IMR-90 (cell line): ENCODE results near the gene ELOVL2.

Source experiments
- CEBPB ChIP-seq: IDR thresholded peaks from 2 replicates; pipeline ENCODE4 v1.6.1; 2012; ENCODE audit warnings: low read depth, low read length, improper control_type of control experiment
- MAFK ChIP-seq: IDR thresholded peaks from 2 replicates; pipeline ENCODE4 v1.6.1; 2012; ENCODE audit warnings: low read depth, low read length, improper control_type of control experiment
- MAZ ChIP-seq: IDR thresholded peaks from 2 replicates; pipeline ENCODE4 v1.6.1; 2012; ENCODE audit warnings: low read depth, mild to moderate bottlenecking, low read length, improper control_type of control experiment, moderate library complexity, borderline replicate concordance
- MXI1 ChIP-seq: IDR thresholded peaks from 2 replicates; pipeline ENCODE4 v1.6.1; 2012; ENCODE audit warnings: low read depth, mild to moderate bottlenecking, low read length, moderate library complexity, borderline replicate concordance
- NFE2L2 ChIP-seq: fragments of 150-350 bp; IDR thresholded peaks from 2 replicates; pipeline ENCODE4 v1.6.1; 2016; ENCODE audit warnings: low read depth, mild to moderate bottlenecking, low read length
- POLR2A ChIP-seq: IDR thresholded peaks from 2 replicates; pipeline ENCODE4 v1.6.1; 2012; ENCODE audit warnings: mild to moderate bottlenecking, low read depth, low read length
- RAD21 ChIP-seq: IDR thresholded peaks from 2 replicates; pipeline ENCODE4 v1.6.1; 2012; ENCODE audit warnings: low read length, improper control_type of control experiment
- RCOR1 ChIP-seq: IDR thresholded peaks from 2 replicates; pipeline ENCODE4 v1.6.1; 2012; ENCODE audit warnings: mild to moderate bottlenecking, low read length, improper control_type of control experiment; ENCODE audit not compliant: insufficient replicate concordance
- RFX5 ChIP-seq: IDR thresholded peaks from 2 replicates; pipeline ENCODE4 v1.8.0; 2012; ENCODE audit warnings: low read depth, mild to moderate bottlenecking, low read length, moderate library complexity
- TF ChIP-seq, protein P1 (sequence below): conservative IDR thresholded peaks from 2 replicates; pipeline ENCODE4 v1.5.1; 2012; ENCODE audit warnings: mild to moderate bottlenecking, low read depth, low read length, improper control_type of control experiment
- TF ChIP-seq, protein P2 (sequence below): fragments of 150-350 bp; IDR thresholded peaks from 2 replicates; pipeline ENCODE4 v1.6.1; 2016; ENCODE audit warnings: low read depth, mild to moderate bottlenecking, low read length, moderate library complexity, borderline replicate concordance
- TF ChIP-seq, protein P3 (sequence below): fragments of 150-350 bp; IDR thresholded peaks from 2 replicates; pipeline ENCODE4 v1.6.1; 2017; ENCODE audit warnings: mild to moderate bottlenecking, antibody characterized with exemption, low read length, low read depth

DNA sequence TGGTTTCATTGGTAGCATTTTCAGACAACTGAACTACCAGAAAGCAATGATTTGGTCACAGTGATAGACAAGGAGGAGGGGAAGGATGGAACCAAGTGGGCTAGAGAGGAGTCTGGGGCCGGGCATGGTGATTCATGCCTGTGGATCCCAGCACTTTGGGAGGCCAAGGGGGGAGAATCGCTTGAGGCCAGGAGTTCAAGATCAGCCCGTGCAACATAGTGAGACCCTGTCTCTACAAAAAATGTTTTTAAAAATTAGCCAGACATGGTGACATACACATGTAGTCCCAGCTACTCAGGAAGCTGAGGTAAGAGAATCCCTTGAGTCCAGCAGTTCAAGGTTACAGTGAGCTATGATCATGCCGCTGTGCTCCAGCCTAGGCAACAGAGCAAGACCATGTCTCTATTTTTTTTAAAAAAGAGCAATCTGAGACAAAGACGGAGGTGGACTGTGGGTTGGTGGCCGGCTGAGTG is 86.7 kb downstream of the ELOVL2 start:
- TF ChIP-seq, protein P1, sequence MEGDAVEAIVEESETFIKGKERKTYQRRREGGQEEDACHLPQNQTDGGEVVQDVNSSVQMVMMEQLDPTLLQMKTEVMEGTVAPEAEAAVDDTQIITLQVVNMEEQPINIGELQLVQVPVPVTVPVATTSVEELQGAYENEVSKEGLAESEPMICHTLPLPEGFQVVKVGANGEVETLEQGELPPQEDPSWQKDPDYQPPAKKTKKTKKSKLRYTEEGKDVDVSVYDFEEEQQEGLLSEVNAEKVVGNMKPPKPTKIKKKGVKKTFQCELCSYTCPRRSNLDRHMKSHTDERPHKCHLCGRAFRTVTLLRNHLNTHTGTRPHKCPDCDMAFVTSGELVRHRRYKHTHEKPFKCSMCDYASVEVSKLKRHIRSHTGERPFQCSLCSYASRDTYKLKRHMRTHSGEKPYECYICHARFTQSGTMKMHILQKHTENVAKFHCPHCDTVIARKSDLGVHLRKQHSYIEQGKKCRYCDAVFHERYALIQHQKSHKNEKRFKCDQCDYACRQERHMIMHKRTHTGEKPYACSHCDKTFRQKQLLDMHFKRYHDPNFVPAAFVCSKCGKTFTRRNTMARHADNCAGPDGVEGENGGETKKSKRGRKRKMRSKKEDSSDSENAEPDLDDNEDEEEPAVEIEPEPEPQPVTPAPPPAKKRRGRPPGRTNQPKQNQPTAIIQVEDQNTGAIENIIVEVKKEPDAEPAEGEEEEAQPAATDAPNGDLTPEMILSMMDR, result no peak
- TF ChIP-seq POLR2A, result no peak
- TF ChIP-seq RAD21, result no peak
- TF ChIP-seq MAFK, result no peak
- TF ChIP-seq RFX5, result no peak
- no peak for TF ChIP-seq CEBPB
- TF ChIP-seq, protein P2, sequence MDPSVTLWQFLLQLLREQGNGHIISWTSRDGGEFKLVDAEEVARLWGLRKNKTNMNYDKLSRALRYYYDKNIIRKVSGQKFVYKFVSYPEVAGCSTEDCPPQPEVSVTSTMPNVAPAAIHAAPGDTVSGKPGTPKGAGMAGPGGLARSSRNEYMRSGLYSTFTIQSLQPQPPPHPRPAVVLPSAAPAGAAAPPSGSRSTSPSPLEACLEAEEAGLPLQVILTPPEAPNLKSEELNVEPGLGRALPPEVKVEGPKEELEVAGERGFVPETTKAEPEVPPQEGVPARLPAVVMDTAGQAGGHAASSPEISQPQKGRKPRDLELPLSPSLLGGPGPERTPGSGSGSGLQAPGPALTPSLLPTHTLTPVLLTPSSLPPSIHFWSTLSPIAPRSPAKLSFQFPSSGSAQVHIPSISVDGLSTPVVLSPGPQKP, result no peak
- TF ChIP-seq, protein P3, sequence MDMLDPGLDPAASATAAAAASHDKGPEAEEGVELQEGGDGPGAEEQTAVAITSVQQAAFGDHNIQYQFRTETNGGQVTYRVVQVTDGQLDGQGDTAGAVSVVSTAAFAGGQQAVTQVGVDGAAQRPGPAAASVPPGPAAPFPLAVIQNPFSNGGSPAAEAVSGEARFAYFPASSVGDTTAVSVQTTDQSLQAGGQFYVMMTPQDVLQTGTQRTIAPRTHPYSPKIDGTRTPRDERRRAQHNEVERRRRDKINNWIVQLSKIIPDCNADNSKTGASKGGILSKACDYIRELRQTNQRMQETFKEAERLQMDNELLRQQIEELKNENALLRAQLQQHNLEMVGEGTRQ, result no peak
- TF ChIP-seq MAZ, result no peak
- TF ChIP-seq RCOR1, result no peak
- TF ChIP-seq NFE2L2, result no peak
- no peak for TF ChIP-seq MXI1
